T-helper 2 cell treated with Interferon-gamma antibody and Interleukin-4, amounts not matched to agents 100 ng/mL and 5 ng/mL, for 36 hours (primary cell): ENCODE data around the gene CREB3L2. TPM values are rescaled to one million over a fixed set of nuclear protein-coding genes. Genes with fewer than 3 reads are reported as not detected.

ENCODE experiments used
- intact Hi-C: fragments of 100-400 bp; cut with micrococcal nuclease; formaldehyde crosslinking; loops from one replicate; pipeline ENCODE4 v1.15.1; 2023
- total RNA-seq: library from RNA; stranded (reverse); gene quantifications from 2 replicates; pipeline ENCODE4 v1.2.3, GENCODE V29; 2022

The CREB3L2 gene
- total RNA-seq, 1 donor from 2014 or later, result 47.7 TPM

GRCh38 chr7:137953665-137954470, 48.0 kb downstream of the CREB3L2 start:
- intact Hi-C loops, result no loop called here

- intact Hi-C loops, result no loop called here
These were observed 48.7 kb downstream of the CREB3L2 start for GRCh38 chr7:137953043-137953664.

DNA sequence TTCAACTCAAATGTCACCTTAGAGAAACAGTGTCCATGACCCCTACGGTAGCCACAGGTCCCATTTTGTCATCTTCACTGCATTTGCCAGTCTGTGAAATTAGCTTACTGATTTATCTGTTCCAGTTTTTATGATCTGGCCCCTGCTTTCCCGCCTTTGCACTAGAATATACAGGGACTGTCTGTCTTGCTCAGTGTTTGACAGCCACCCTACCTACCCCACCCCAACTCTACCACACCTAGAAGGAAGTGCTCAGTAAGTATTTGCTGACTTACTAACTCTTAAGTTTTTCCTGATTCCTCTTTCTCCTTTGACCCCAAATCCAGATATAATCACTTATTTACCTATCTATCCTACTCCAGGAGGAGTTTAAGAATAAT, 49.5 kb downstream of the CREB3L2 start:
- intact Hi-C loops, result no loop called here

DNA sequence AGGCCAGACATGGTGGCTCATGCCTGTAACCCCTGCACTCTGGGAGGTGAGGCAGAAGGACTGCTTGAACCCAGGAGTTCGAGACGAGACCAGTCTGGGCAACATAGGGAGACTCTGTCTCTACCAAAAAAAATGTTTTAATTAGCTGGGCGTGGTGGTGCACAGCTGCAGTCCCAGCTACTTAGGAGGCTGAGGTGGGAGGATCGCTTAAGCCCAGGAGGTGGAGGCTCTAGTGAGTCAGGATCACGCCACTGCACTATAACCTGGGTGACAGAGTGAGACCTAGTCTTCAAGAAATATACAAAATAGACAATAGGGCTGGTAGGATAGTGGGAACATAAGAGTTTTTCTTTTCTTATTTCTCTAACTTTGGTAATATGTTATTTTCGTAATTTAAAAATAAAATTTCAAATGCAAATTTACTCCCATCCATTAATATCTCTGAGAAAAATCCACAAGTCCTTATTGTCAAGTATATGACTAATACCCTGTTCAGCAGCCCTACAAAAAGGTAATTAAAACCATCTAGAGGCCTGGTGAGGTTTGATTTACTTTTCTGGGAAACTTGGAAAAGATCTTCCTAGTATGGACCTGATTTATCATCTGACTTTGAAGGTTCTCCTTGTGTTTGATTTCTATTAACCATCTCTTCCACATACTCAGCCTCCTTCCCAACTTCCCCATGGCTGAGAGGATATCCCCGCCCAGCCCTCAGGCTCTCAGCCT, 50.0 kb downstream of the CREB3L2 start:
- intact Hi-C loops, result no loop called here

DNA sequence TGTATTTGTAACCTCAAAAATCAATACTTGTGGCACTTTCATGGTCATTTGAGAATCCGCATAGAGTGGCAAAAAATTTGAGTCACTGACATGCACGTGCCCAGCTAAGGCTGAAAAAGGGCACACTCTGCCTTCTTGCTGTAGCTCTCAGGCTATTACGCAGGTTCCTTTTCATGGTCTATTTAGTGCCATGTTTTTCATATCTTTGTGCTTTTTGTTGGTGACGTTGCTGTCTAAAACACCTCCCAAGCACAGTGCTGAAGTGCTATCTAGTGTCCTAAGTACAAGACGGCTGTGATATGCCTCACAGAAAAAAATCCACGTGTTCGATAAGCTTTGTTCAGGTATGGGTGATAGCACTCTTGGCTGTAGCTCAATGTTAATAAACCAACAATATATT, 50.9 kb downstream of the CREB3L2 start:
- intact Hi-C loops, result no loop called here

DNA sequence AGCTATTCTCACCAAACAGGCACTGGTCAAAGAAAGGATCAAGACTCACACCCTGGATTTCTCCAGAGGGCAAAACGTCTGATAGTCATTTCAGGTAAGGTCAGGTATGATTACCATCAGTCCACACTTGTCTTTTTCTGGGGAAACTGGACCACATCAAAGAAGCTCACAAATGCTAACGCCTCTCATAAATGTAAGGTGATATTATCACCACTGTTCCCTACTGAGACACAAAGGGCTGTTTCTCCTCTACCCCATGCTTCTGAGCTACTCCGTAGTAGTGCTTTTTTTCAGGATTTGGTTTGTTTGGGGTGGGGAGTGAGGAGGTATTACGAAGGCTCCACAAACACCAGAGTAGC, 51.6 kb downstream of the CREB3L2 start:
- intact Hi-C loops, result no loop called here

DNA sequence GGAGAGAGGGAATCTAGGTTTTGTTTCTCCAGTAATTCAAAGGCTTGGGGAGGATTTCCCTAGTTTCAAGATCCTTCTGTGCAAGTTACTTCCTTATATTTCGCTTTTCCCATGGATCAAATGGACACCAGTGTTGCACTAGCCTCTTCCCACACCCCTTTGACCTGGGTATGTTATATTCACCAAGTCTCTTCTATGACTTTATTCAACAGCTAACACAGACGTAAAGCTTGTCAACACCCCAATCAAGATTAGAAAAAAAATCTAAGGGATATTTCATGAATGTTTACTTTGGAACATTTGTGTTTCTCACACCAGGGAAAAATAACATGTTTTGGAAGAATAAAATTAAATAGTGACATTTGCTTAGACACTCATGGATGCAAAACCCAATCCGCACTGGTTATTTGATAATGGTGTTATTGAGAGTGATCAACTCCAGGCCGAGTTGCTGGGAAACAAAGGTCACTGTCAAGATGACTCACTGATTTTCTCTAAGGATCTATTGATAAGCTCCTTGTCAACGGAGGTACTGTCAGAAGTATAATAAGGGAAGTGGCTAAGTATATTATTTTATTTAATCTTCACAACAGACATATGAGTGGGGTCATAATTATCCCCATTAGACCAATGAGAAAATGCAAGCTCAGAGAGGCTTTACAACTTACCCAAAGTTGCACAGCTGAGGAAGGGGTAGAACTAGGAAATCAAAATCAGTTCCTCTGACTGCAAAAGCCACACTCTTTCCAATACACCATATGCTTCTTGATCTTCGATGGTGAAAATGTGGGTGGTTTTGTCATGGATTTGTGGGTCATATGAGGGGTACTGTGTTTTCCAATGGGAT, 52.2 kb downstream of the CREB3L2 start:
- intact Hi-C loops, result no loop called here

DNA sequence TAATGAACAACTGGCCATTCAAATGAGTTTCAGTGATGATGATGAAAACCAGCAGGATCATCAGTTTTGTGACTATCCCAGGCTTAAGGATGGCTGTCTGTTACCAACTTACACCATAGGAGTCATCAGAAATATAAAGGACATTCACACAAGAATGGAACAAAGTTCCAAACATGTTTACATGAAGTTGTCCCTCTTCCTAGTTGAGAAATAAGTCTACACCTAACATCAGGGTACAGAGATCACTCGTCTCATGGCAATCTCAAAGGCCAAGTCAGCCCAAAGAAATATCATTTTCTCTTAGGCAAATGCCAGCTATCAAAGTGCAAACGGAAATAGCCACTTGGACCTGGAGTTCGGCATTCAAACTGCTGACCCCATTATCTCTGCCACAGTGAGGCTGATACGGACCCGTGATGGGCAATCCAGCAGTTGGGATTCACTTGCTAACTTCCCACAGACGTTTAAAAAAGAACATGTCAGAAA, 53.0 kb downstream of the CREB3L2 start:
- intact Hi-C loops, result no loop called here

DNA sequence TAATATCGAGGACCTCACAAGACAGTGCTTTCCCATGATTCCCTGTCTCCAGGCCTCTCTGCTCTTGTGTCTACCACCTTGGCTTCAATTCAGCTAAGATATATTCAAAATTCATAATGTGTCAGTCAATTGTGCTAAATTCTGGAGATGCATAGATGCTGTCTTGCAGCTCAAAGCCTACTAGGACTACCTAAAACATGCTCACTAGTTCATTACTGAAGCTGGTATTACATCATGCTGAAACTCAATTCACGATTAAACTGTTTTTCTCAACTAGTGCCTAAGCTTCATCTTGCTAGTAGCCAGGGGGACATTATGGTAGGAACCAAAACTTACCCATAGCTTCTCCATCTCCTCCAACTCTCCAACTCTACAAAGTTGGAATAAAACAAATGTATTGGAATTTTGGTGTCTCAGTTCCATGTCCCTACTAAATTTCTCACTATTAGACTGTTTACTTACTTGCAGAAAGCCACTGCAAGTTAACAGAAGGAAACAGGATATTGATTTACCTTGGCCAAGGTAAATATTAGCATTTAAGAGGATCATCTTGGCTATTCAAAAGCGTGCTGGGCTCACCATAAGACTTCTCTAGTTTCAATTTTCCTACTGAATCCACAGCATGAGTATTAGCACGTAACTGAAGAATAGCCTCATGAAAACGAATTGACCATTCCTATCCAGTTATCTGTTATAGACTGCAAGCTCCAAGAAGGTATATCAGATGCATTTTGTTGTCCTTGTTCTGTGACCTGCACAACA, 53.6 kb downstream of the CREB3L2 start:
- intact Hi-C loops, result no loop called here

- intact Hi-C loops, result no loop called here
These were observed 54.8 kb downstream of the CREB3L2 start for GRCh38 chr7:137947046-137947445.

DNA sequence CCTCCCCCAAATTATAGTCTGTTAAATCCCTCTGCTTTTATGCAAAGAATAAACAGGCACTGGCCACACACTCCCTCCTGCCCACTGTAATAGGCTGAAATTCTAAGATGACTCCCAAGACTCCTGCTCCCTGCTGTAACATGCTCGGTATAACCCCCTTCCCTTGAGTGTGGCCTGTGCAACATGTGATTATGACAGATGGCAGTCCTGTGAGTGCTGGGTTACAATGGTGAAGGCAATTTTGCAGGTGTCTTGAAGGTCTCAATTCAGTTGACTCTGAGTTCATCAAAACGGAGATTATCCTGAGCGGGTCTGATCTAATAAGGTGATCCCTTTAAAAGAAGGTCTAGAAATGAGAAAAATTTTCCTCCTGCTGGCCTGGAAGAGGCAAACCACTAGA, 55.9 kb downstream of the CREB3L2 start:
- intact Hi-C loops, result no loop called here

DNA sequence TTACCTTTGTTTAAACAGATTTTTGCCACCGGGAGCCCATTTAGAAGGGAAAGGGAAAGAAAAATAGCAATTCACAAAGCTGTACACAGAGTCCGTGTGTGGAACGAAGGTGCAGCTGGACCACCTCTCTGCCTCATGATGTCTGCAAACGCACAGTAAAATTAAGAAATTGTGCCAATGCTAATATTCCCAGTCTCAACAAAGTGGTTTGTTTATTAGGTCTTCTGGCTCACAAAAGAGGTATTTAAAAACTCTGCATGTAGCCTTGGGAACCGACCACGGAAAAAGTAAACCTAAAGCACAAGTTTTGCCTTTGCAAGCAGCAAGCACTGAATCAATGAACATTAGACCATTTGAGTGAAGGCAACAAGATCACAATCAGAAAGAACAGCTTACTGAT, 57.7 kb downstream of the CREB3L2 start:
- intact Hi-C loops, result no loop called here

DNA sequence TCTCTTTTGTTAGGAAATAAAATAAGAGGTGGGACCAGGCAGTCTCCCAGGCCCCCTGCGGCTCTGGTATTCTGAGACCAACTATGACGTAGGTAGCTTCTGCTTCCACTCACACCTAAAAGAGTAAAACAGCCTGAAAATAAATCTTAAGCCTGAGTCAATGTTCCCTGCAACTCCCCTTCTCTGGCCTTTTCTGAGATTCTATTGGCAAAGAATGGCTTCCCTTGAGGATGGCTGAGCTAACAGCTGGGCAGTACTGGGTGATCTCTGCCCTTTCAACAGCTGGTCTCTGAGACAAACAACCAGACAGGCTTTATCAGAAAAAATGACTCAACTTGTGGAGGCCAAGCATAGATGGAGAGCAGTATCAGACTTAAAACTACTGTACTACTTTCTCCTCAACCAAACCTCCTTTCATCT, 58.7 kb downstream of the CREB3L2 start:
- intact Hi-C loops, result no loop called here

GRCh38 chr7:137942484-137943115, 59.3 kb downstream of the CREB3L2 start:
- intact Hi-C loops, result no loop called here

DNA sequence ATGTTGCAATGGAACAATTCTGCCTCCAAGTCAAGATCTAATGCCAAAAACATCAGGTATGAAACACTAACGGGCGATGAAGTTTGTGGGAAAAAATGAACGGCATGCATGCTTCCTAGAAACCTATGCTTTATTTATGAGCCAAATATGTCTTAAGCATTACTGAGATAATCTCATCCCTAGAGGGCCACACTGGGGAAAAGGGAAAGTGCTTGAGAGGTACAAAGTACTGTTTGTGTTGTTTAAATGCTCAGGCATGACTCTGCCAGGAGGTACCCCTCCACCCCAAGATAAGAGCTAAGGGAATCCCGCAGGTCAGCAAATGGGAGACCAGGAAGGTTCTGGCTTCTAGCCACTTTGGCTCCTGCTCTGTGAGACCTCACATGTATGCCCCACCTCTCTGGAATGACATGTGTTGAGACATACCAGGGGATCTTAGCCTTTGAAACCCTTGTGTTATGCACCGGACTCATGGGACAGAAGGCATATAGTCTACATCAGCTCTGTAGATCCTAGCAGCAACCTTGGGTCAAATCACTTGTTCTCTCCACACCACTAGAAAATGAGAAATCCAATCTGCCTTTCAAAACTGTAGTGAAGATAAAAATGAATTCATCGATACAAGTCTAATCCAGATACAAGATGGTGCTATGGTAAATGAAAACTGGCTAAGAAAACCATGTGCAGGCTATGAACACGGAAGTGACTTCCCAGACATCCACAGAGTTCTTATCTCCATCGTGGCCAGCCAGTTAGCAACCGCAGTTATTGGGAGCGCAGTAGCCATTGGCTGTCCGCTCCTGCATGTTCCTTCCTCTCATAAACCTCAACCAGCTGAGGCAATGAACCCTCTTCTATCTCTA, 61.0 kb downstream of the CREB3L2 start:
- intact Hi-C loops, result no loop called here

GRCh38 chr7:137940218-137940617, 61.7 kb downstream of the CREB3L2 start:
- intact Hi-C loops, result no loop called here

GRCh38 chr7:137937202-137937560, 64.7 kb downstream of the CREB3L2 start:
- intact Hi-C loops, result no loop called here

DNA sequence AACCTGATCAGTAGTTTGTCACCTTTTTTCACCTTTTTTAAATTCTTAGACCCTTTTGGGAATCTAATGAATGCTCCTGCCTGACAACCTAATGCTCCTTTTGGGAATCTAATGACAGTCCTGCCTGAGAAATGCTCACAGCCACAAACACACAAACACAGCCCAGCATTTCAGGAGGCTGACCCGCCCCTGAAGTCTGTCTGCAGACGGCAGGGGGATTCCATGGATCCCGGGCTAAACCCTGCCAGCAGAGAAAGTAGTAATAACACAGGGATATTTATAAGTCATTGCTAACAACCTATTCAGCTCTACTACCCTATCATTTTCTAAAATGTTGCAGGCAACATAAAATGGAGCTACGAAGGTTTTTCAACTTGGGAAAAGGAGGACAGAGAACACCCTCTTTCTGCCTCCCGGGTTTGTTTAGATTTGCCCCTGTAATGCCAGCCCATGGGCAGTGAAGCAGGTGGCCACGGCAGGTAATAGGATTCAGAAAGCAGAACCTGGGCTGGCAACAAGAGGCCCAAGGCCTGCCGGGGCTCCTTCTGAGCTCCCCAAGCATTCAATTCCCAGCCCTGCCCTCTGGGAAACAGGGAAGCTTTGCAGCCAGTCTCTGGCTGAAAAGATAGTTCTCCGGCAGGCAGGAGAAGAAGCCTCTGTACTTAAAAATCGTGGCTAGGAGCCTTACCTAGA, 65.2 kb downstream of the CREB3L2 start:
- intact Hi-C loops, result no loop called here
